RPMI7951 (cell line): Measurements from ENCODE around the gene DNAH5. TPM values are rescaled to one million over a fixed set of nuclear protein-coding genes. Genes with fewer than 3 reads are reported as not detected.
"Not testable (repeated sequence)": the region's sequence is repeated elsewhere in the genome, so short reads cannot be mapped to it uniquely, and the experiment has no call there.

ENCODE experiments used
- DNase-seq: peaks from one replicate; pipeline ENCODE4 v3.0.0-alpha.2; 2012; ENCODE audit warnings: low read depth
- total RNA-seq: library from RNA; depleted of rRNA; stranded (reverse); fragments of >200 nt; shearing (Covaris generic); gene quantifications from 2 replicates; pipeline ENCODE4 v1.2.3, GENCODE V29; 2014

Gene DNAH5
- total RNA-seq, 1 experiment from 2014 or later: 0.96 TPM

- no peak for DNase-seq
Measured at GRCh38 chr5:13843175-13843846, 101.2 kb downstream of the DNAH5 start.

- no peak for DNase-seq
Measured at GRCh38 chr5:13833440-13833839, 111.0 kb downstream of the DNAH5 start.

GRCh38 chr5:13831351-13831750 is 113.1 kb downstream of the DNAH5 start:
- DNase-seq: peak; percentile 40

- peak; percentile 58 for DNase-seq
Measured at GRCh38 chr5:13830536-13830935, 114.0 kb downstream of the DNAH5 start.

GRCh38 chr5:13821366-13821765 is 123.1 kb downstream of the DNAH5 start:
- no peak for DNase-seq

GRCh38 chr5:13816126-13816525 is 128.4 kb downstream of the DNAH5 start:
- DNase-seq: no peak

GRCh38 chr5:13814301-13814700 is 130.2 kb downstream of the DNAH5 start:
- DNase-seq: peak; percentile 37

- DNase-seq: peak; percentile 23
Measured at GRCh38 chr5:13809921-13810320, 134.6 kb downstream of the DNAH5 start.

GRCh38 chr5:13804336-13804735 is 140.2 kb downstream of the DNAH5 start:
- DNase-seq: no peak

GRCh38 chr5:13798569-13798968 is 145.9 kb downstream of the DNAH5 start:
- DNase-seq: not testable (repeated sequence)

GRCh38 chr5:13785781-13786415 is 158.6 kb downstream of the DNAH5 start:
- DNase-seq: no peak

- DNase-seq: no peak
Measured at GRCh38 chr5:13783726-13784125, 160.8 kb downstream of the DNAH5 start.

GRCh38 chr5:13780081-13780480 is 164.4 kb downstream of the DNAH5 start:
- no peak for DNase-seq

- DNase-seq: no peak
Measured at GRCh38 chr5:13773649-13774048, 170.8 kb downstream of the DNAH5 start.

GRCh38 chr5:13771011-13771571 is 173.4 kb downstream of the DNAH5 start:
- DNase-seq: peak; percentile 46

- DNase-seq: no peak
Measured at GRCh38 chr5:13766236-13766635, 178.3 kb downstream of the DNAH5 start.

GRCh38 chr5:13763719-13764118 is 180.8 kb downstream of the DNAH5 start:
- DNase-seq: no peak

- DNase-seq: no peak
Measured at GRCh38 chr5:13749766-13750165, 194.7 kb downstream of the DNAH5 start.

- no peak for DNase-seq
Measured at GRCh38 chr5:13746026-13746425, 198.5 kb downstream of the DNAH5 start.

- DNase-seq: peak; percentile 72
Measured at GRCh38 chr5:13745508-13745907, 199.0 kb downstream of the DNAH5 start.

- peak; percentile 19 for DNase-seq
Measured at GRCh38 chr5:13740471-13740870, 204.0 kb downstream of the DNAH5 start.

GRCh38 chr5:13739479-13739878 is 205.0 kb downstream of the DNAH5 start:
- no peak for DNase-seq

GRCh38 chr5:13735691-13736090 is 208.8 kb downstream of the DNAH5 start:
- DNase-seq: no peak
